Measurements from ENCODE around the gene TTLL8.

The TTLL8 gene

DNA sequence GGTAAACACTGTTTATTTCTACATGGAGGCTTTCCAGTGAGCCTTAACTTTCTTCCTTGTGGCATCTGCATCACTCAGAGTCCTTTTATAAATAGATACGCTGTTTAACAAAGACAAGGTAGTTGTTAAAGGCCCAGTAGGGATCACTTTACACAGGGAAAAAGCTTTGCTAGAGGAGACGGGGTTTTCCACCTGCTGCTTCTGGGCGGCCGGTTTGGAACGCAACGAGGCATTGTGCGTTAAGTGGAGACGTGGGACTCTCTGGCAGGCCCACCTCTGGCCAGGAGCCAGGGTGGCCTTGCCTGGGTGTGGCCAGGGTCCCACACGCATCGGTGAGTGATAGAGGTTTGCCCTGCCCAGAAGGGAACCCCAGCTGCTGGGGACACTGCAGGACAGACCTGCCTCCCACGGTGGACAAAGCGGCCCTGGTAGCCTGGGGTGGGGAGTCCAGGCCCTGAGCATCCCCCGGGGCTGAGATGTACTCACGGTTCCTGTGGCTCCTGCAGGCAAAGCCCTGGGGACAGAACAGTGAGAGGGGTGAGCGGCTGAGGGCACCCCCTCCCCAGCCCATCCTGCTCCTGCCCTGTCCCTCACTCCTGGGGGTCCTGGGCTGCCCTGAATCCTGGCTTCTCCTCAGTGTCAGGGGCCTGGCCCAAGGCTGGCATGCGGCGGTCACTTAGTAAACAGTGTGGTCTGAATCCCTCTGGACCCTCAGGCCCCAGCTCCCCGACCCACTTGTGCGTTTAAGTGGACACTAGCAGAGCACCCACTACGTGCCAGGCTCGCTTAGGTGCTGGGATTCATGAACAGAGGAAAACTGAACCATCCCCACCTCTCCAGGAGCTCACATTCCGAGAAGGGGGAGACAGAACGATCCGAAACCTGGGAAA is 49.7 kb downstream of the TTLL8 start:
- no peak overlapping the region for H3K27ac ChIP-seq (ENCODE audit: low read depth, low read length, severe bottlenecking)
- WGBS, 2 experiments (ENCODE audit: insufficient coverage in 2 of 2) = 82 to 84% methylated on average over 18 to 20 of the region's 24 CpGs
- no peaks in the 10 kb centered on the region for H3K36me3 ChIP-seq (ENCODE audit: control insufficient read depth, insufficient read depth, low read length)
- H3K4me1 ChIP-seq (ENCODE audit: control insufficient read depth, insufficient read depth, low read length, poor library complexity, severe bottlenecking) = peaks cover 9% of the 10 kb centered on the region
- H3K4me3 ChIP-seq (ENCODE audit: extremely low read depth, insufficient read depth, low read length, poor library complexity, severe bottlenecking) = no peak overlapping the region
- H3K9me3 ChIP-seq (ENCODE audit: control insufficient read depth, low read length) = no peaks in the 10 kb centered on the region

DNA sequence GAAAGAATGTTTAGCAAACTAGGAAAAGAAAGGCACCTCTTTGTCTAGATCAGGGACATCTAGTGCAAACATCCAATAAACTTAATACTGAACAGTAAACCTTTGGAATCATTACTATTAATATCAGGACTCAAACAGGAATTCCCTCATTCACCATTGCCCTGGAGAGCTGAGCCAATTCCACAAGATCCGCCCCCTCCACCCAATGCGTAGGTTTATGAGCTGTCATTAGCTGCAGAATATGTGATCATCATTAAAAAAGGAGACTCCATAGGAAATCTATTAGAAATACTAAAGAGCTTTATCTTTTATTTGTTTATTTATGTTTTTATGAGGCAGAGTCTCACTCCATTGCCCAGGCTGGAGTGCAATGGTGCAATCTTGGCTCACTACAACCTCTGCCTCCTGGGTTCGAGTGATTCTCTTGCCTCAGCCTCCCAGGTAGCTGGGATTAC is 51.0 kb downstream of the TTLL8 start:
- Histone ChIP-seq H3K9me3 (ENCODE audit: control insufficient read depth, low read length) (no peaks in the 10 kb centered on the region), H3K4me1 (ENCODE audit: control insufficient read depth, insufficient read depth, low read length, poor library complexity, severe bottlenecking) (peaks cover 5% of the 10 kb centered on the region), H3K36me3 (ENCODE audit: control insufficient read depth, insufficient read depth, low read length) (no peaks in the 10 kb centered on the region), H3K4me3 (ENCODE audit: extremely low read depth, insufficient read depth, low read length, poor library complexity, severe bottlenecking) (no peak overlapping the region), H3K27ac (ENCODE audit: low read depth, low read length, severe bottlenecking) (no peak overlapping the region)
- 87% methylated on average over 3 of the region's 3 CpGs; no CpG with 5 or more reads in 1 of the 2 experiments for WGBS, 2 experiments (ENCODE audit: insufficient coverage in 2 of 2)

DNA sequence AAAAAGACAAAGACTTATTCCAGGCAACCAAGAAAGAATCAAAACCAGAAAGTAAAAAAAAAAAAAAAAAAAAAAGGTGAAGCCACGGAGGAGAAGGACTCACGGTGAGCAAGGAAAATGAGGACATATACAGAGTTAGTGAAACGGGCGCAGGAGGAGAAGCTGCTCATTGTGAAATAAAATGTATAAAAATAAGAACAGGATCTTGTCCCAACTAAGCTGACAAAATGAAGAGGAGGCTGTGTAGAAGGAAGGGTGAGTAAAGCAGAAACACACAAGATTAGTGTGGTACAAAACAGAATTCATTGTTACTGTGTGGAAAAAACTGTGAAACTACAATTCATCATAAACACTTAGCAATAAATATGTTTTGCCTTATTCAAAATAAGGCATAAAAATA is 53.2 kb downstream of the TTLL8 start:
- H3K9me3 ChIP-seq (ENCODE audit: control insufficient read depth, low read length) = no peaks in the 10 kb centered on the region
- H3K27ac ChIP-seq (ENCODE audit: low read depth, low read length, severe bottlenecking) = no peak overlapping the region
- no peaks in the 10 kb centered on the region for H3K36me3 ChIP-seq (ENCODE audit: control insufficient read depth, insufficient read depth, low read length)
- WGBS, 2 experiments (ENCODE audit: insufficient coverage in 2 of 2) = 67 to 71% methylated on average over 3 to 4 of the region's 4 CpGs
- no peak overlapping the region for H3K4me3 ChIP-seq (ENCODE audit: extremely low read depth, insufficient read depth, low read length, poor library complexity, severe bottlenecking)
- no peaks in the 10 kb centered on the region for H3K4me1 ChIP-seq (ENCODE audit: control insufficient read depth, insufficient read depth, low read length, poor library complexity, severe bottlenecking)

DNA sequence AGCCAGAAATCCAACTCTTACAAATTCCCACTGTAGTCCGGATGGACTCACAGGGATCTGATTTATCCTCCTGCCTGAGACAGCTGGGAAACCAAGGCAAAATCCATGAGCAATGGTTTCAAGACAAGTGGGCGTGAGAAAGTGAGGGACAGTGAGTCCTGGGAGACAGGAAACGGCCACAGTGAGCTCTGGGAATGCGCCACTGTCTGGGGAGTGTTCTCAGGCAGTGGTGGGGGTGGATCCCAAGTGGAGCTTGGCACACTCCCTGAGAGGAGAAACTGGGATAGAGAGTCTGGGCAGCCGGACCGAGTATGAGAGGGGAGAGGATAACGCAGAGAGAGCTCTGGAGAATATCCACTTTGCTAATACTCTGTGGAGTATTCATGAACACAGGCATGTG is 55.3 kb downstream of the TTLL8 start:
- H3K36me3 ChIP-seq (ENCODE audit: control insufficient read depth, insufficient read depth, low read length) = no peaks in the 10 kb centered on the region
- no peaks in the 10 kb centered on the region for H3K4me1 ChIP-seq (ENCODE audit: control insufficient read depth, insufficient read depth, low read length, poor library complexity, severe bottlenecking)
- H3K27ac ChIP-seq (ENCODE audit: low read depth, low read length, severe bottlenecking) = no peak overlapping the region
- 74 to 76% methylated on average over 7 of the region's 7 CpGs for WGBS, 2 experiments (ENCODE audit: insufficient coverage in 2 of 2)
- H3K9me3 ChIP-seq (ENCODE audit: control insufficient read depth, low read length) = no peaks in the 10 kb centered on the region
- no peak overlapping the region for H3K4me3 ChIP-seq (ENCODE audit: extremely low read depth, insufficient read depth, low read length, poor library complexity, severe bottlenecking)

DNA sequence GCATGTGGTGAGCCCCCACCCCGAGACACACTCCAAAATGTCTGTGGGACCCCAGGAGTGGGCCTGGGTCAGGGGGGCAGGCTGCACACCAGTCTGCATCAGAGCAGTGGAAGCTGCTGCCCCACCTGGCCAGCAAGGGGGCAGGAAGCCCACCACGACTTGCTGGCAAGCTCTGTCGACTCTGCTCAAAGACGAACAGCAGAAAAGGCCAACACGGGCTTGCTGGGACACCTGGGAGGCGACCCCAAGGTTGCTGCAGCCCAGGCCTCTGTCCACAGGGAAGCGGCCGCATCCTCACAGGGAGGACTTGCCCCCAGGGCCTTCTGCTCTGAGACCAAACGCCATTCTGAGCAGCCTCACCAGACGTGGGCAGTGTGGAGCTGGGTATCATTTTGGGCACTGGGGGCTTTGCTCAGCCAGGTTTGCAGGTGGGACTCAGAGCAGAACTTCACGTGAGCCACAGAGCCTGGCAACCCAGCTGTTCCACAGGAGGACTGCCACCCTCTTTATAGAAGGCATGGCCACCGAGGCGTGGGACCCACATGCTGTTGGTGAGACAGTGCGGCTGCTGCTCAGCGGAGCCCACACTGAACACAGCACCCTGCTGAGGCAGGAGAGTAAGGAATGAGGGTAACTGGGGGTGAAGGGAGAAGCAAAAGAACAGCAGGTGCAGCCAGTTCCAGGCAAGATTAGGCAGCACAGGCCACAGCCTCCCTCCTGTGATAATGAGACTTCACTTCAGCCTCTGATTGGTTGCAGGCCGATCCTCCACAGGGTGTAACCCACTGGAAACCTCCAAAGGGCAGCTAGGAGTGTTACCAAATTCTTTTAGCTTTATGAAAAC is 56.5 kb downstream of the TTLL8 start:
- Histone ChIP-seq H3K4me1 (ENCODE audit: control insufficient read depth, insufficient read depth, low read length, poor library complexity, severe bottlenecking) (no peaks in the 10 kb centered on the region), H3K9me3 (ENCODE audit: control insufficient read depth, low read length) (no peaks in the 10 kb centered on the region), H3K4me3 (ENCODE audit: extremely low read depth, insufficient read depth, low read length, poor library complexity, severe bottlenecking) (no peak overlapping the region), H3K27ac (ENCODE audit: low read depth, low read length, severe bottlenecking) (no peak overlapping the region), H3K36me3 (ENCODE audit: control insufficient read depth, insufficient read depth, low read length) (no peaks in the 10 kb centered on the region)
- WGBS, 2 experiments (ENCODE audit: insufficient coverage in 2 of 2) = 84% methylated on average over 15 to 16 of the region's 16 CpGs

DNA sequence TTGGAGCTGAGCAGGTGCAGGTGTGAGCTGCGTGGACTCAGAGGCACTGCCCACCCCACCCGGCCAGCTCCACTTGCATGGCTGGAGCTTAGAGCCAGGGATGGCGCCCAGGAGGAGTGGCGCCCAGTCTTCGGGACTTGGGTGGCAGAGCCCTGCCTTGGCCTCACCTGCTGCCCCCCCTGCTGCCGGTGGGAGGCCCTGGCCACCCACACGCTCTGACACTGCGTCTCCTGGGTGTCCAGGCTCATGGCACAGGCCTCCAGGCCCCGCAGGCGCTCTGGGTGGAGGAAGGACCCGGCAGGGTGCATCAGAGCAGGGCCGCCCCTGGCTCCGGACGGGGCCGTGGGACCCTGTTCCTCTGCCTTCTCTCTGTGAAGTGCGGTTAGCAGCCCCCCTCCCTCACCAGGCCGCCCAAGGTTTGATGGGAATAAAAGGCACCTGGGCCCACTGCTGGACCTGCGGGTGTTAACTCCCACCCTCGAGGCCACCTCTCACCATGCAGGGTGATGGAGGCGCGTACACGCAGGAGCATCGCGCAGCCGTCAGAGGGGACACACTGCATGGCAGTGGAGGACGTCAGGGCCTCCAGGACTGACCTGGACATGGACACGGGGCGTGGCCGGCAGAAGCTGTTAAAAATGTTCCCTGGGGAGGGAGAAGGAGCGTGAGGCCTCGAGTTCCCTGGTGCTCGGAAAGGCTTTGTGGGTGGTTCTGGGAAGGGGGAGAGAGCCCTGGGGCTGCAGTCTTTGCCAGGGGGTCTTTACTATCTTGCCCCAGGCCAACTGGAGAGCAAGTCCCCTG is 57.3 kb downstream of the TTLL8 start:
- H3K9me3 ChIP-seq (ENCODE audit: control insufficient read depth, low read length) = no peaks in the 10 kb centered on the region
- H3K27ac ChIP-seq (ENCODE audit: low read depth, low read length, severe bottlenecking) = no peak overlapping the region
- H3K4me3 ChIP-seq (ENCODE audit: extremely low read depth, insufficient read depth, low read length, poor library complexity, severe bottlenecking) = no peak overlapping the region
- no peaks in the 10 kb centered on the region for H3K4me1 ChIP-seq (ENCODE audit: control insufficient read depth, insufficient read depth, low read length, poor library complexity, severe bottlenecking)
- 91 to 98% methylated on average over 24 to 26 of the region's 32 CpGs for WGBS, 2 experiments (ENCODE audit: insufficient coverage in 2 of 2)
- no peaks in the 10 kb centered on the region for H3K36me3 ChIP-seq (ENCODE audit: control insufficient read depth, insufficient read depth, low read length)

DNA sequence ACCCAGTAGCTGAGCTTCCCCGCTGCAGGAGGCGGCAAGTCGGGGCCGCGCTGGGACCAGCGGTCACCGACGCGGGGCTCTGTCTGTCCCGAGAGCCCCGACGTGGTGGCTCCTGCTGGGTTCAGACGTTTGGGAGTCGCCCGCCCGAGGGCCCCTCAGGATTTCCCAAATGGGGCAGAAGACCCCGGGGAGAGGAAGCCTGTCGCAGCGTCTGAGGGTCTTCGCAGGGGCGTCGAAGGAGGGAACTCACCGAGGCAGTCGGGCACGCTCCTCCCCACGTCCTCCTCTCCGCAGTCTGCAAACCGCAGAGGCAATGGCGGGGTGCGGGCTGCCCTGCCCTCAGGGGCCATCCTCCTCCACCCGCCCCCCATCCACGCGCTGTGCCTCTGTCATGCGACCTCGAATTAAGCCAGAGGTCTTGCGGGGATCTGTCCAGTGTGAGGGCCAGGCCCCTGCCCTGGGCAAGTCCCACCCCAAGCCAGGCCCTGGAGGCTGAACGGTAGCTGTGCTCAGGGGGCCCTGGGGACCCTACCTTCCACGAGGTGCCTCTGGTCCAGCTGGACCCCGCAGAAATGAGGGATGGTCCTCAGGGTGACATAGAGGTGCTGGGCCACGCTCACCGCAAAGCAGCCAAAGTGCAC is 58.0 kb downstream of the TTLL8 start:
- 39 to 40% methylated on average over 34 to 41 of the region's 41 CpGs for WGBS, 2 experiments (ENCODE audit: insufficient coverage in 2 of 2)
- H3K4me3 ChIP-seq (ENCODE audit: extremely low read depth, insufficient read depth, low read length, poor library complexity, severe bottlenecking) = peak overlapping the region; percentile 23
- no peaks in the 10 kb centered on the region for H3K4me1 ChIP-seq (ENCODE audit: control insufficient read depth, insufficient read depth, low read length, poor library complexity, severe bottlenecking)
- no peak overlapping the region for H3K27ac ChIP-seq (ENCODE audit: low read depth, low read length, severe bottlenecking)
- no peaks in the 10 kb centered on the region for H3K9me3 ChIP-seq (ENCODE audit: control insufficient read depth, low read length)
- no peaks in the 10 kb centered on the region for H3K36me3 ChIP-seq (ENCODE audit: control insufficient read depth, insufficient read depth, low read length)

DNA sequence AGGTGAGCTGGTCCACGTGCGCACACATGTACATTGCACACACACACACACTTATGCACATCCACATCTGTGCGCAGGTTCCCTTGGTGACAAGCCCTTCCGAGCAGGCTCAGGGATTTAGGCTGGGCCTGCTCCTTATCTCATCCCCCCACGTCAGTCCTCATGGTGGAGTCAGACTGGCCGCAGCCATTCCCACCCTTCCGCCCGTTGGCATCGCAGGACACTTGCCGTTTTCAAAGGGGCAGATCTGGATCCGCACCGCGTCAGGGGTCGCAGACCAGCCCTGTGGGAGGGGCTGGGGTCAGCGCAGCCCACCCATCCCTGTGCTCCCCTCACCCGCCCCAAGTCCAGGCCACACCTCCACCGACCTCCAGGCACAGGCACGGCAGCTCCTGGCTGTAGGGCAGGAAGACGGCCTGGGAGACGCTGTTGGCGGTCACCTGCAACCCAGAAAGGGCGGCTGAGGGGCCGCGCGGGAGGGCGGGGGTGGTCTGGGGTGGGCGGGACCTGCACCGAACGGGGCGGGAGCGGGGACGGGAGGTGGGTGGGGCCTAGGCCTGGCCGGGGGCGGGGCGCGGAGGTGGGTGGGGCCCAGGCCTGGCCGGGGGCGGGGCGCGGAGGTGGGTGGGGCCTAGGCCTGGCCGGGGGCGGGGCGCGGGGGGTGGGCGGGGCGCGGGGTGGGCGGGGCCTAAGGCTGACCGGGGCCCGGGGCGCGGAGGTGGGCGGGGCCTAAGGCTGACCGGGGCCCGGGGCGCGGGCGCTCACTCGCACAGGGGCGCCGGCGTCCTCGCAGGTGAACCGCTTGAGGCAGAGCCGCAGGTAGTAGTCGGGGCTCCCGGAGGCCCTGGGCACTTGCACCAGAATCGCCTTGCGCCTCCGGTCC is 58.8 kb downstream of the TTLL8 start:
- Histone ChIP-seq H3K9me3 (ENCODE audit: control insufficient read depth, low read length) (no peaks in the 10 kb centered on the region), H3K36me3 (ENCODE audit: control insufficient read depth, insufficient read depth, low read length) (no peaks in the 10 kb centered on the region), H3K4me1 (ENCODE audit: control insufficient read depth, insufficient read depth, low read length, poor library complexity, severe bottlenecking) (no peaks in the 10 kb centered on the region), H3K27ac (ENCODE audit: low read depth, low read length, severe bottlenecking) (no peak overlapping the region), H3K4me3 (ENCODE audit: extremely low read depth, insufficient read depth, low read length, poor library complexity, severe bottlenecking) (peak overlapping the region; percentile 23)
- 13% methylated on average over 33 to 35 of the region's 70 CpGs for WGBS, 2 experiments (ENCODE audit: insufficient coverage in 2 of 2)

DNA sequence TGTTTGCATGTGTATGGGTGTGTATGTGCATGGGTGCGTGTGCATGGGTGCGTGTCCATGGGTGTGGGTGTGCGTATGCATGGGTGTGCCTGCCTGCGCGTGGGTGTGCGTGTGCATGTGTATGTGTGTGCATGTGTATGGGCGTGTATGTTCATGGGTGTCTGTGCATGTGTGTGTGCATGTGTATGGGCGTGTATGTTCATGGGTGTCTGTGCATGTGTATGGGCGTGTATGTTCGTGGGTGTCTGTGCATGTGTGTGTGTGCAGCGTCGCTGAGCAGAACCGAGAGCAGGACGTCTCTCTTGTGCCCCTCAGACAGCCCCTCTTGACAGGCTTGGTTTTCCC is 59.4 kb downstream of the TTLL8 start:
- Histone ChIP-seq H3K27ac (ENCODE audit: low read depth, low read length, severe bottlenecking) (no peak overlapping the region), H3K9me3 (ENCODE audit: control insufficient read depth, low read length) (no peaks in the 10 kb centered on the region), H3K4me1 (ENCODE audit: control insufficient read depth, insufficient read depth, low read length, poor library complexity, severe bottlenecking) (no peaks in the 10 kb centered on the region), H3K36me3 (ENCODE audit: control insufficient read depth, insufficient read depth, low read length) (no peaks in the 10 kb centered on the region), H3K4me3 (ENCODE audit: extremely low read depth, insufficient read depth, low read length, poor library complexity, severe bottlenecking) (no peak overlapping the region)
- 95 to 96% methylated on average over 10 of the region's 14 CpGs for WGBS, 2 experiments (ENCODE audit: insufficient coverage in 2 of 2)

Measured in mesodermal cell (in vitro differentiated cells).